ENCODE data around the gene IQCF2.
"Not testable (repeated sequence)": the region's sequence is repeated elsewhere in the genome, so short reads cannot be mapped to it uniquely, and the experiment has no call there.

IQCF2 gene

GRCh38 chr3:51879937-51880336 lies 18.5 kb downstream of the IQCF2 start:
- no peak for DNase-seq (ENCODE audit: low spot score)

- no peak for DNase-seq (ENCODE audit: low spot score)
These were observed 25.0 kb downstream of the IQCF2 start for GRCh38 chr3:51886447-51886846.

GRCh38 chr3:51887620-51888019 lies 26.2 kb downstream of the IQCF2 start:
- no peak for DNase-seq (ENCODE audit: low spot score)

- no peak for DNase-seq (ENCODE audit: low spot score)
These were observed 27.2 kb downstream of the IQCF2 start for GRCh38 chr3:51888463-51889105.

- DNase-seq (ENCODE audit: low spot score): no peak
These were observed 30.0 kb downstream of the IQCF2 start for GRCh38 chr3:51891242-51892039.

GRCh38 chr3:51894391-51894790 lies 33.0 kb downstream of the IQCF2 start:
- DNase-seq (ENCODE audit: low spot score): no peak

- DNase-seq (ENCODE audit: low spot score): no peak
These were observed 33.5 kb downstream of the IQCF2 start for GRCh38 chr3:51894939-51895338.

GRCh38 chr3:51896607-51897305 lies 35.3 kb downstream of the IQCF2 start:
- no peak for DNase-seq (ENCODE audit: low spot score)

- no peak for DNase-seq (ENCODE audit: low spot score)
These were observed 36.0 kb downstream of the IQCF2 start for GRCh38 chr3:51897391-51897790.

- not testable (repeated sequence) for DNase-seq (ENCODE audit: low spot score)
These were observed 38.6 kb downstream of the IQCF2 start for GRCh38 chr3:51900043-51900442.

GRCh38 chr3:51902361-51902760 lies 40.9 kb downstream of the IQCF2 start:
- DNase-seq (ENCODE audit: low spot score): not testable (repeated sequence)

- no peak for DNase-seq (ENCODE audit: low spot score)
These were observed 42.8 kb downstream of the IQCF2 start for GRCh38 chr3:51904034-51904823.

- DNase-seq (ENCODE audit: low spot score): no peak
These were observed 46.6 kb downstream of the IQCF2 start for GRCh38 chr3:51908026-51908425.
